ENCODE data around the gene GRID1.

The GRID1 gene

GRCh38 chr10:86261941-86262687 lies 104.5 kb downstream of the GRID1 start:
- no peak overlapping the region for H4K91ac ChIP-seq (ENCODE audit: low read length)
- no peak overlapping the region for H4K8ac ChIP-seq (ENCODE audit: low read length)
- no peak overlapping the region for H2AFZ ChIP-seq (ENCODE audit: low read depth, low read length)
- H3K18ac ChIP-seq (ENCODE audit: low read depth in 1 of 2, low read length in 2 of 2): no peak overlapping the region
- peaks cover 0 to 32% of the 10 kb centered on the region in 2 experiments for H3K27me3 ChIP-seq (ENCODE audit: control insufficient read depth in 1 of 2, insufficient read depth in 1 of 2, low read length in 2 of 2)
- H3K79me1 ChIP-seq (replicated peaks; ENCODE audit: low read length, poor library complexity, severe bottlenecking): no peaks in the 10 kb centered on the region
- H3K4me3 ChIP-seq (ENCODE audit: insufficient read depth in 1 of 2, low read depth in 1 of 2, low read length in 2 of 2): no peak overlapping the region
- no peak overlapping the region for H3K23ac ChIP-seq (ENCODE audit: low read length in 2 of 2)
- no peak overlapping the region for H3K4me2 ChIP-seq (ENCODE audit: low read length, poor library complexity, severe bottlenecking)
- no peaks in the 10 kb centered on the region for H3K9me3 ChIP-seq (ENCODE audit: control insufficient read depth, low read length)
- no peak overlapping the region for H3K14ac ChIP-seq (ENCODE audit: low read length in 2 of 2)
- no peak overlapping the region for H2AK5ac ChIP-seq (ENCODE audit: low read length, severe bottlenecking)
- no peaks in the 10 kb centered on the region for H3K36me3 ChIP-seq (ENCODE audit: control insufficient read depth in 1 of 2, insufficient read depth in 2 of 2, low read depth in 1 of 2, low read length in 2 of 2)
- H3K9ac ChIP-seq (ENCODE audit: low read length): no peak overlapping the region
- H2BK12ac ChIP-seq (ENCODE audit: low read length in 2 of 2): no peak overlapping the region
- H3K4me1 ChIP-seq (ENCODE audit: control insufficient read depth, insufficient read depth, low read depth, low read length): no peaks in the 10 kb centered on the region
- H2BK5ac ChIP-seq (ENCODE audit: low read depth, low read length, poor library complexity, severe bottlenecking): no peak overlapping the region
- WGBS: 67% methylated on average over 14 of the region's 14 CpGs
- no peak overlapping the region for H3K27ac ChIP-seq (ENCODE audit: low read length, poor library complexity, severe bottlenecking)
- H2BK120ac ChIP-seq (ENCODE audit: low read depth, low read length): no peak overlapping the region
- no peak overlapping the region for H2BK15ac ChIP-seq (ENCODE audit: low read depth, poor library complexity, severe bottlenecking)
- H3K4ac ChIP-seq (ENCODE audit: low read depth in 1 of 2, low read length in 2 of 2): no peak overlapping the region
- no peak for DNase-seq

DNA sequence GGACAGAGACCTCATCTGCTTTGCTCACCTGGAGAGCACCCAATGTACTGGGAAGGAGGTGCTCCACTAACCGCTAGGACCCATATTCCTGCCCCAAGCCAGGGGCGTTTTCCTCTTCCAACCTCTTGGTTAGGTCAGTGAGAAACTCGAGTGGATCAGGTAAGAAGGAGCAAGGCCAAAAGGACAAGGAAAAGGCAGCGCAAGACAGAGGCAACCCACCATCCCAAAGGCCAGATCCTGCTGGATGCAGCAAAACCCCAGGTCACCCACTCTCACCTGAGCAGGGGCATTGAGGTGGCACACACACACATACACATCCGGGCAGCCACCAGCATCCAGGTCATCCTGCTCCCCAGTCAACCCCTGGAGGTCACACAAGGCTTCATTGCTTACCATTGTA lies 105.1 kb downstream of the GRID1 start:
- Histone ChIP-seq H3K9ac (ENCODE audit: low read length) (no peak overlapping the region), H3K27me3 (ENCODE audit: control insufficient read depth in 1 of 2, insufficient read depth in 1 of 2, low read length in 2 of 2) (peaks cover 0 to 32% of the 10 kb centered on the region in 2 experiments), H3K4me1 (ENCODE audit: control insufficient read depth, insufficient read depth, low read depth, low read length) (no peaks in the 10 kb centered on the region), H2BK120ac (ENCODE audit: low read depth, low read length) (no peak overlapping the region), H4K8ac (ENCODE audit: low read length) (no peak overlapping the region), H3K4ac (ENCODE audit: low read depth in 1 of 2, low read length in 2 of 2) (no peak overlapping the region), H2AFZ (ENCODE audit: low read depth, low read length) (no peak overlapping the region), H2BK12ac (ENCODE audit: low read length in 2 of 2) (no peak overlapping the region), H3K18ac (ENCODE audit: low read depth in 1 of 2, low read length in 2 of 2) (no peak overlapping the region), H3K36me3 (ENCODE audit: control insufficient read depth in 1 of 2, insufficient read depth in 2 of 2, low read depth in 1 of 2, low read length in 2 of 2) (no peaks in the 10 kb centered on the region), H2BK5ac (ENCODE audit: low read depth, low read length, poor library complexity, severe bottlenecking) (no peak overlapping the region), H3K79me1 (replicated peaks; ENCODE audit: low read length, poor library complexity, severe bottlenecking) (no peaks in the 10 kb centered on the region), H3K14ac (ENCODE audit: low read length in 2 of 2) (no peak overlapping the region), H4K91ac (ENCODE audit: low read length) (no peak overlapping the region), H3K27ac (ENCODE audit: low read length, poor library complexity, severe bottlenecking) (no peak overlapping the region), H2BK15ac (ENCODE audit: low read depth, poor library complexity, severe bottlenecking) (no peak overlapping the region), H3K4me2 (ENCODE audit: low read length, poor library complexity, severe bottlenecking) (no peak overlapping the region), H3K4me3 (ENCODE audit: insufficient read depth in 1 of 2, low read depth in 1 of 2, low read length in 2 of 2) (no peak overlapping the region), H3K23ac (ENCODE audit: low read length in 2 of 2) (no peak overlapping the region), H2AK5ac (ENCODE audit: low read length, severe bottlenecking) (no peak overlapping the region), H3K9me3 (ENCODE audit: control insufficient read depth, low read length) (no peaks in the 10 kb centered on the region)
- WGBS: 74% methylated on average over 5 of the region's 5 CpGs
- no peak for DNase-seq

- no peak overlapping the region for H2BK5ac ChIP-seq (ENCODE audit: low read depth, low read length, poor library complexity, severe bottlenecking)
- H3K9ac ChIP-seq (ENCODE audit: low read length): no peak overlapping the region
- H2BK120ac ChIP-seq (ENCODE audit: low read depth, low read length): no peak overlapping the region
- no peak overlapping the region for H2BK15ac ChIP-seq (ENCODE audit: low read depth, poor library complexity, severe bottlenecking)
- no peaks in the 10 kb centered on the region for H3K79me1 ChIP-seq (replicated peaks; ENCODE audit: low read length, poor library complexity, severe bottlenecking)
- no peaks in the 10 kb centered on the region for H3K4me1 ChIP-seq (ENCODE audit: control insufficient read depth, insufficient read depth, low read depth, low read length)
- H2BK12ac ChIP-seq (ENCODE audit: low read length in 2 of 2): no peak overlapping the region
- H3K14ac ChIP-seq (ENCODE audit: low read length in 2 of 2): no peak overlapping the region
- no peak overlapping the region for H3K4ac ChIP-seq (ENCODE audit: low read depth in 1 of 2, low read length in 2 of 2)
- no peak overlapping the region for H2AK5ac ChIP-seq (ENCODE audit: low read length, severe bottlenecking)
- no peaks in the 10 kb centered on the region for H3K9me3 ChIP-seq (ENCODE audit: control insufficient read depth, low read length)
- H3K27me3 ChIP-seq (ENCODE audit: control insufficient read depth in 1 of 2, insufficient read depth in 1 of 2, low read length in 2 of 2): peaks cover 0 to 32% of the 10 kb centered on the region in 2 experiments
- WGBS: 58% methylated on average over 4 of the region's 6 CpGs
- H2AFZ ChIP-seq (ENCODE audit: low read depth, low read length): no peak overlapping the region
- H3K36me3 ChIP-seq (ENCODE audit: control insufficient read depth in 1 of 2, insufficient read depth in 2 of 2, low read depth in 1 of 2, low read length in 2 of 2): no peaks in the 10 kb centered on the region
- H4K8ac ChIP-seq (ENCODE audit: low read length): no peak overlapping the region
- no peak overlapping the region for H3K27ac ChIP-seq (ENCODE audit: low read length, poor library complexity, severe bottlenecking)
- no peak for DNase-seq
- H3K18ac ChIP-seq (ENCODE audit: low read depth in 1 of 2, low read length in 2 of 2): no peak overlapping the region
- H3K4me2 ChIP-seq (ENCODE audit: low read length, poor library complexity, severe bottlenecking): no peak overlapping the region
- H4K91ac ChIP-seq (ENCODE audit: low read length): no peak overlapping the region
- no peak overlapping the region for H3K4me3 ChIP-seq (ENCODE audit: insufficient read depth in 1 of 2, low read depth in 1 of 2, low read length in 2 of 2)
- no peak overlapping the region for H3K23ac ChIP-seq (ENCODE audit: low read length in 2 of 2)
Observed at GRCh38 chr10:86260564-86260963, 106.0 kb downstream of the GRID1 start.

- Histone ChIP-seq H2AK5ac (ENCODE audit: low read length, severe bottlenecking) (no peak overlapping the region), H3K4me3 (ENCODE audit: insufficient read depth in 1 of 2, low read depth in 1 of 2, low read length in 2 of 2) (no peak overlapping the region), H2BK120ac (ENCODE audit: low read depth, low read length) (no peak overlapping the region), H3K27ac (ENCODE audit: low read length, poor library complexity, severe bottlenecking) (no peak overlapping the region), H3K4me2 (ENCODE audit: low read length, poor library complexity, severe bottlenecking) (no peak overlapping the region), H3K18ac (ENCODE audit: low read depth in 1 of 2, low read length in 2 of 2) (no peak overlapping the region), H4K91ac (ENCODE audit: low read length) (no peak overlapping the region), H2BK5ac (ENCODE audit: low read depth, low read length, poor library complexity, severe bottlenecking) (no peak overlapping the region), H3K14ac (ENCODE audit: low read length in 2 of 2) (no peak overlapping the region), H3K9me3 (ENCODE audit: control insufficient read depth, low read length) (no peaks in the 10 kb centered on the region), H3K9ac (ENCODE audit: low read length) (no peak overlapping the region), H3K23ac (ENCODE audit: low read length in 2 of 2) (no peak overlapping the region), H3K4ac (ENCODE audit: low read depth in 1 of 2, low read length in 2 of 2) (no peak overlapping the region), H2BK15ac (ENCODE audit: low read depth, poor library complexity, severe bottlenecking) (no peak overlapping the region), H3K27me3 (ENCODE audit: control insufficient read depth in 1 of 2, insufficient read depth in 1 of 2, low read length in 2 of 2) (peaks cover 0 to 32% of the 10 kb centered on the region in 2 experiments), H3K36me3 (ENCODE audit: control insufficient read depth in 1 of 2, insufficient read depth in 2 of 2, low read depth in 1 of 2, low read length in 2 of 2) (no peaks in the 10 kb centered on the region), H4K8ac (ENCODE audit: low read length) (no peak overlapping the region), H3K79me1 (replicated peaks; ENCODE audit: low read length, poor library complexity, severe bottlenecking) (no peaks in the 10 kb centered on the region), H2BK12ac (ENCODE audit: low read length in 2 of 2) (no peak overlapping the region), H2AFZ (ENCODE audit: low read depth, low read length) (no peak overlapping the region), H3K4me1 (ENCODE audit: control insufficient read depth, insufficient read depth, low read depth, low read length) (no peaks in the 10 kb centered on the region)
- 50% methylated on average over 4 of the region's 4 CpGs for WGBS
- no peak for DNase-seq
Observed at GRCh38 chr10:86259901-86260562, 106.6 kb downstream of the GRID1 start.

Measured in mesenchymal stem cell (in vitro differentiated cells and primary cell).